Measurements from ENCODE around the gene PRSS33. TPM values are rescaled to one million over a fixed set of nuclear protein-coding genes. Genes with fewer than 3 reads are reported as not detected.

The PRSS33 gene
- total RNA-seq, 4 donors from 2014 or later, result not detected

DNA sequence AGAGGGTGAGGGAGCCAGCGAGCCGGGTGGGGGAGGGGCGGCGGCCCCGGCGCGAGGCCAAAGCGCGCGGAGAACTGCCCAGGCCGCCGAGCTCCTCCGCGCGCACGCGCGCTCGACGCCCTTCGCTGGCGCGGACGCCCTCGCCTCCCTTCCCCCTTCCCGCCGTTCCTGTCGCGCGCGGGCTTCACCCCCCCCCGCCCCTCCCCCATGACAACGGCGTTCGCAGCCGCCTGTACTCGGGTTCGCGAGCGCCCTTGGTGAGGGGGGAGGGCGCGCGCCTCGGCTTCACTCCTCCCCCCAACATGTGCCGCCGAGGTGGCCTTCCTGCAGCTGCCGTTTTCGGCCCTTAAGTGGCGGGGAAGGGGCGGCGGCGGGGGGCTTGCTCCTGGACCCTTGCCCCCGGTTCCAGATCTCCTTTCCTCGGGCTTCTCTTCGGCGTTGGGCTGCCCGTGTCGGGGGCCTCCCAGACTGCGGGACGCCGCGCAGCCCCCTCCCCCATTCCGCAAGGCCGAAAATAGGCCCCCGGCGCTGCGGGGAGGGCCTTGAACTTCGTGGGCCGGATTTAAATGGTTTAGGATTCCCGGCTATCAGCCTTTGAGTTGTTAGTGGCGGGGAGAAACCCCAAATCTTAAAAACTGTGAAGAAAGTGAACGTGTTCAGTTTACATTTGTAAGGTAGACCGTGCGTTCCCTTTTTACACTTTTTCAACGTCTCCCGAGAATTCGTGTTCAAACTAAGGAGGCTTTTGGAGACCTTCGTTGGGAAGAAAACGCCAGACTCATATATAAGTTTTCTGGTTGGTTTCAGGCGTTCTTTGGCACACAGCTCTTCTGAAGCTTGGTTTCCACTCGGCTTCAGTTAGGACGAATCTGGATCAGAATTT, 34.3 kb downstream of the PRSS33 start:
- TF ChIP-seq, protein P1, sequence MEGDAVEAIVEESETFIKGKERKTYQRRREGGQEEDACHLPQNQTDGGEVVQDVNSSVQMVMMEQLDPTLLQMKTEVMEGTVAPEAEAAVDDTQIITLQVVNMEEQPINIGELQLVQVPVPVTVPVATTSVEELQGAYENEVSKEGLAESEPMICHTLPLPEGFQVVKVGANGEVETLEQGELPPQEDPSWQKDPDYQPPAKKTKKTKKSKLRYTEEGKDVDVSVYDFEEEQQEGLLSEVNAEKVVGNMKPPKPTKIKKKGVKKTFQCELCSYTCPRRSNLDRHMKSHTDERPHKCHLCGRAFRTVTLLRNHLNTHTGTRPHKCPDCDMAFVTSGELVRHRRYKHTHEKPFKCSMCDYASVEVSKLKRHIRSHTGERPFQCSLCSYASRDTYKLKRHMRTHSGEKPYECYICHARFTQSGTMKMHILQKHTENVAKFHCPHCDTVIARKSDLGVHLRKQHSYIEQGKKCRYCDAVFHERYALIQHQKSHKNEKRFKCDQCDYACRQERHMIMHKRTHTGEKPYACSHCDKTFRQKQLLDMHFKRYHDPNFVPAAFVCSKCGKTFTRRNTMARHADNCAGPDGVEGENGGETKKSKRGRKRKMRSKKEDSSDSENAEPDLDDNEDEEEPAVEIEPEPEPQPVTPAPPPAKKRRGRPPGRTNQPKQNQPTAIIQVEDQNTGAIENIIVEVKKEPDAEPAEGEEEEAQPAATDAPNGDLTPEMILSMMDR (IDR thresholded peaks at IDR 0.05), result no peak
- TF ChIP-seq EP300 (IDR thresholded peaks at IDR 0.05) (no peak), POLR2AphosphoS5 (IDR thresholded peaks at IDR 0.05) (no peak), POLR2A (IDR thresholded peaks at IDR 0.05) (no peak)
- 1% methylated on average over 10 to 17 of the region's 82 CpGs for WGBS, 2 donors (ENCODE audit: low coverage in 1 of 2)
- Histone ChIP-seq H3K9me3 (no peaks in the 10 kb centered on the region), H3K27ac (peak overlapping the region; percentile 94 to 100 (median 97)), H3K4me3 (peak overlapping the region; percentile 62 to 89), H3K4me1 (peaks cover 0 to 56% (median 27%) of the 10 kb centered on the region in 3 donors), H3K27me3 (no peaks in the 10 kb centered on the region), H3K36me3 (peaks cover 0 to 18% of the 10 kb centered on the region in 2 donors)
- peak; percentile 87 for ATAC-seq

GRCh38 chr16:2752035-2752849, 35.1 kb downstream of the PRSS33 start, which contains the start of gene SRRM2:
Gene SRRM2, plus strand, starts transcription at chr16:2752638. Its CDS starts 3,727 bp downstream, at chr16:2756365.
- no CpG with 5 or more reads among the region's 99 CpGs for WGBS, 2 donors (ENCODE audit: low coverage in 1 of 2)
- ATAC-seq, result peak; percentile 98
- H3K9me3 ChIP-seq, result no peaks in the 10 kb centered on the region
- H3K4me1 ChIP-seq, result peaks cover 0 to 48% (median 23%) of the 10 kb centered on the region in 3 donors
- TF ChIP-seq, protein P1 (IDR thresholded peaks at IDR 0.05), result peak in 1 of 4 experiments; percentile 17
- no peak for TF ChIP-seq EP300 (IDR thresholded peaks at IDR 0.05)
- peak; percentile 98 for TF ChIP-seq POLR2A (IDR thresholded peaks at IDR 0.05)
- peak; percentile 96 for TF ChIP-seq POLR2AphosphoS5 (IDR thresholded peaks at IDR 0.05)
- H3K27me3 ChIP-seq, result no peaks in the 10 kb centered on the region
- peaks cover 0 to 10% of the 10 kb centered on the region in 2 donors for H3K36me3 ChIP-seq
- H3K4me3 ChIP-seq, result peak within 1 kb of the TSS; percentile 62 to 89
- H3K27ac ChIP-seq, result peak within 1 kb of the TSS; percentile 94 to 100 (median 97)

DNA sequence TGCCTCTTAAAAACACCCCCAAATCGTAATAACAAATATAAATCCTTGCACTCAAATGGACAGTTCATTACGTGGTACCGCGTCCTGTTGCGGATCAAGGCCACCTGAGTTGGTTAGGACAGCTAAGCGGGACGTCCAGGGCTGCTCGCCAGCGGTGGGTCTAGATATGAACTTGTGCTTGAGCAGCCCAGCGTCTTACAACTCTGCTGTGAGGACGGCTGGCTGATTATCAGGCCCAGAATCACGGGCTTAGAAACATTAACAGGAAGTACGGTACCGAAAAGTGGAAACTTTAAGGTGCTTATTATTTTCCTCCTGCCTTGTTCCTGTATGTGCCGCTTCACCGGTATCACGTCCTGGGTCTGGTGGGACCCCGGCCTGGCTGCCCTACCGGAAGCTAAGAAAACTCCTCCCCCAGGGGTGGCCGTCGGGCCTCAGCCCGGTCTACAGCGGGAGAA, 35.8 kb downstream of the PRSS33 start:
- H3K27me3 ChIP-seq, result no peaks in the 10 kb centered on the region
- H3K4me1 ChIP-seq, result peaks cover 0 to 41% (median 23%) of the 10 kb centered on the region in 3 donors
- ATAC-seq, result no peak
- H3K4me3 ChIP-seq, result peak overlapping the region; percentile 62 to 89
- TF ChIP-seq EP300 (IDR thresholded peaks at IDR 0.05) (no peak), POLR2A (IDR thresholded peaks at IDR 0.05) (no peak), POLR2AphosphoS5 (IDR thresholded peaks at IDR 0.05) (no peak)
- TF ChIP-seq, protein P1 (IDR thresholded peaks at IDR 0.05), result no peak
- H3K9me3 ChIP-seq, result no peaks in the 10 kb centered on the region
- H3K27ac ChIP-seq, result peak overlapping the region; percentile 94 to 100 (median 97)
- peaks cover 0 to 6% of the 10 kb centered on the region in 2 donors for H3K36me3 ChIP-seq
- WGBS, 2 donors (ENCODE audit: low coverage in 1 of 2), result 49 to 75% methylated on average over 2 to 7 of the region's 23 CpGs

GRCh38 chr16:2749936-2750335, 37.4 kb downstream of the PRSS33 start:
- ATAC-seq, result no peak
- Histone ChIP-seq H3K36me3 (no peaks in the 10 kb centered on the region), H3K9me3 (no peaks in the 10 kb centered on the region), H3K4me3 (no peak overlapping the region), H3K27me3 (no peaks in the 10 kb centered on the region), H3K4me1 (peaks cover 0 to 25% (median 9%) of the 10 kb centered on the region in 3 donors), H3K27ac (no peak overlapping the region)
- TF ChIP-seq POLR2A (IDR thresholded peaks at IDR 0.05) (no peak), EP300 (IDR thresholded peaks at IDR 0.05) (no peak), POLR2AphosphoS5 (IDR thresholded peaks at IDR 0.05) (no peak)
- TF ChIP-seq, protein P1 (IDR thresholded peaks at IDR 0.05), result no peak
- WGBS, 2 donors (ENCODE audit: low coverage in 1 of 2), result 94 to 100% methylated on average over 1 to 5 of the region's 6 CpGs

All from gastroesophageal sphincter (tissue), 4 donors.